ENCODE data around the gene PPP1R16B.

Gene PPP1R16B

DNA sequence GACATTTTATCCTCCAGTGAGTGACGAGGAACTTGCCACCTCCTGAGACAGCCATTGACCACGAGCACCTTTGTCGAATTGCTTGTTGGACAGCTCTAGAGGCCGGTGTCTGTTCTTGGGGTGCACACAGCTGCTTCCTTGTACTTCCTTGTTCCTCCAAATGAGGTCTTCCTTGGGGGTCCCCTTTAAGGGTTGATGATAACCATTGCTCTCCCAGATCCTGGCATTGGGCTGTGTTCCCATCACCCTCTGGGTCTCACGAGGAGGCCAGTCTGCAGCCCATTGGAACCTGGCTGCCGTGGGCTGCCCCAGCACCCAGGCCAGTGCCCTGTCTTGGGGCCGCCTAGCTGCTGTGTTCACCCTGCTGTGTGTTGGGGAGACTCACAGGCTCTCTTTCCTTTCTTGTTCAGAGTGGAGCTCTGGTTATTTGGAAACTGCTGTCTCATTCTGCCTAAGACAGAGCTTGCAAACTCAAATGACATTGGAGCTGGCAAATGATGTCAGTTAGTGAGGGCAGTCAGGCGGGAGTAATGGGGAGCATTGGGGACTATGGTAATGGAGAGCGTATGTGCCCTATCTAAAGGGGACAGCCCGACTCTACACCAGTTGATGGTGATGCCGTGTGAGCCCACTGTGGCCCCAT lies 25.7 kb downstream of the PPP1R16B start:
- no peaks in the 10 kb centered on the region for H3K36me3 ChIP-seq (ENCODE audit: control insufficient read depth, insufficient read depth, low read length)
- H3K4me1 ChIP-seq (ENCODE audit: control insufficient read depth, insufficient read depth, low read length) = peaks cover 8% of the 10 kb centered on the region

DNA sequence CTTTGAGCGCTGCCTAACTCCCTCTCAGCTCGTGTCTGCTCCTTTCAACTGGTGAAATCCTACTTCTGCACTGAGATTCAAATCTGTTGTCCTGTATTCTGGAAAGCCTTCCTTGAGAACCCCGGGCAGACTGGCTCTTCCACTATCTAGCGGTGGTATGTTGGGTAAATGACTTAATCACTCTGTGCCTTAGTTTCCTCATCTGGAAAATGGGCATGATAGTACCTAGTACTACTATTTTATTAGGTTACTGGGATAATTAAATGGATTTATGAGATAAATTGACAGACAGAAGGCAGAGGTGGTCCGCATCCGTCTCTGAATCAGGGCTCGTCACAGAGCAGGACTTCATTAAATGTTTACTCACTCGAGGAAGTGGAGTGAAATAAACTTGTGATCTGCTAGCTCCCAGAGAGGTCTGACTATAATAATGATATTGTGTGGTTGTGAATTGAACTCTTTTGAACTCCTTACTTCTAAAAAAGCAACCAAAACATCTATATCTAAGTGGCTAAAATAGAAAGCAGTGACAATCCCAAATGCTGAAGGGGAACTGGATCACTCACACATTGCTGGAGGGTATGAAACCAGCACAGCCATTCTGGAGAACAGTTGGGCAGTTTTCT lies 26.6 kb downstream of the PPP1R16B start:
- Histone ChIP-seq H3K9me3 (ENCODE audit: control insufficient read depth, insufficient read depth, low read length) (no peaks in the 10 kb centered on the region), H3K4me3 (ENCODE audit: low read depth, low read length) (no peak overlapping the region), H3K9ac (ENCODE audit: low read depth, low read length) (no peak overlapping the region), H3K36me3 (ENCODE audit: control insufficient read depth, insufficient read depth, low read length) (no peaks in the 10 kb centered on the region), H3K4me1 (ENCODE audit: control insufficient read depth, insufficient read depth, low read length) (peaks cover 3% of the 10 kb centered on the region), H3K27me3 (ENCODE audit: control insufficient read depth, insufficient read depth, low read length) (no peaks in the 10 kb centered on the region)

More for the DNA sequence above, 25.7 kb downstream of the PPP1R16B start:
- Histone ChIP-seq H3K27me3 (ENCODE audit: control insufficient read depth, insufficient read depth, low read length) (no peaks in the 10 kb centered on the region), H3K4me3 (ENCODE audit: low read depth, low read length) (no peak overlapping the region), H3K9me3 (ENCODE audit: control insufficient read depth, insufficient read depth, low read length) (no peaks in the 10 kb centered on the region), H3K9ac (ENCODE audit: low read depth, low read length) (no peak overlapping the region)

DNA sequence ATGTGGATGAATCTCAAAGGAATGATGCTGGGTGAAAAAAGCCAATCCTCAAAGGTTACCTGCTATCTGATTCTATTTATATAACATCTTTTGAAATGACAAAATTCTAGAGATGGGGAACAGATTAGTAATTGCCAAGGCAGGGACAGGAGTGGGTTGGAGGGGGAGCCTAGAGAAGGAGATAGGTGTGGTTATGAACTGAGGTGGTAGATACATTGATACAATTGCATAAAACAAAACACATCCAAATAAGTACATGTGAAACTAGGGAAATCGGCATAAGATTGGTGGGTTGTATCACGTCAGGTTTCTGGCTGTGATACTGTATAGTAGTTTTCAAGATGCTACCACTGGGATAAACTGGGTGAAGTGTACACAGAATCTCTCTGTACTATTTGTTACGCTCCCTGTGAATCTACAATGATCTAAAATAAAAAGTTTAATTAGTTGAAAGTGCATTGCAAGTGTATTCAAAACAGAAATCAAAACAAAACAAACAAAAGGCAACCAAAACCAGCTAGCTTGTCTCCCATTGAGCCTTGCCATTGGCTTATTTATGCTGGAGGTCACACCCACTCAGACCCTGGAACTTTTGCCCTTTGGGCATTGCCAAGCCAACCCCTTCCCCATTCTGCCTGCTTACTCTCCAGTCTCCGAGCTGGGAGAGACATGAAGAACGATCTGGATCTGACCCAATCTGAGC lies 27.8 kb downstream of the PPP1R16B start:
- peaks cover 3% of the 10 kb centered on the region for H3K4me1 ChIP-seq (ENCODE audit: control insufficient read depth, insufficient read depth, low read length)
- H3K4me3 ChIP-seq (ENCODE audit: low read depth, low read length) = no peak overlapping the region
- no peaks in the 10 kb centered on the region for H3K27me3 ChIP-seq (ENCODE audit: control insufficient read depth, insufficient read depth, low read length)
- H3K36me3 ChIP-seq (ENCODE audit: control insufficient read depth, insufficient read depth, low read length) = no peaks in the 10 kb centered on the region
- H3K9ac ChIP-seq (ENCODE audit: low read depth, low read length) = no peak overlapping the region
- H3K9me3 ChIP-seq (ENCODE audit: control insufficient read depth, insufficient read depth, low read length) = no peaks in the 10 kb centered on the region

DNA sequence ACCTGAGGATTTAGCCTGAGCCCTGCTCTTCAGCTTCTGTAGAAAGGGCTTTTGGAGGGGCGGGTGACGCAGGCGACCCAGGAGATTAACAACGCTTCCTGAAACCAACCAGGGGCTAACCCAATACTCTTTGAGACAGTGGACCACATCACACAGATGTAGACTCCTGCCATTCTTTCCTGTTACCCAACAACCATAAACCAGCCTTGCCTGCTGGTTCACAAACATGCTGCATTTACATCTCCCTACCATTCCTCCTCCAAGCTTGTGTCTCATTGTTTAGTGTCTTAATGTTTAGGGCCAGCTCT lies 28.3 kb downstream of the PPP1R16B start:
- no peaks in the 10 kb centered on the region for H3K36me3 ChIP-seq (ENCODE audit: control insufficient read depth, insufficient read depth, low read length)
- peaks cover 3% of the 10 kb centered on the region for H3K4me1 ChIP-seq (ENCODE audit: control insufficient read depth, insufficient read depth, low read length)
- no peak overlapping the region for H3K4me3 ChIP-seq (ENCODE audit: low read depth, low read length)
- H3K27me3 ChIP-seq (ENCODE audit: control insufficient read depth, insufficient read depth, low read length) = no peaks in the 10 kb centered on the region
- H3K9me3 ChIP-seq (ENCODE audit: control insufficient read depth, insufficient read depth, low read length) = no peaks in the 10 kb centered on the region
- no peak overlapping the region for H3K9ac ChIP-seq (ENCODE audit: low read depth, low read length)

DNA sequence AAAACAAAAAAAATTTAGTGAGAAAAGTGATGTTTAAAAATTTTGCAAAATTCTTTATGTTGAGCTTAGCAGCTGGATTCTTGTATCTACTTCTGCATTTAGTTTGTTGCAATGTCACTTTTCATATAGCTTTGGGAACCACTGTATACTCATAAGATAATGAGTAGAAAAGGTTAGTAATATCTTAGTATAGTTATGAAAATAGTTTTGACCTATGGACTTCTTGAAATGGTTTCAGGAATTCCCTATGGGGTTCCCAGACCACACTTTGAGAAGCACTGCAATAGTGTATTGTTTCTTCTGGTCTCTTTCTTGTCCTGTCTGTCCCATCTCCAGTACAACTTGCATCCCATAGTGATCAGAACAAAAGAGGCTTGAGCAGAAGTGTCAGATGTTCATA lies 29.4 kb downstream of the PPP1R16B start:
- Histone ChIP-seq H3K27me3 (ENCODE audit: control insufficient read depth, insufficient read depth, low read length) (no peaks in the 10 kb centered on the region), H3K9me3 (ENCODE audit: control insufficient read depth, insufficient read depth, low read length) (no peaks in the 10 kb centered on the region), H3K9ac (ENCODE audit: low read depth, low read length) (no peak overlapping the region), H3K4me3 (ENCODE audit: low read depth, low read length) (no peak overlapping the region), H3K36me3 (ENCODE audit: control insufficient read depth, insufficient read depth, low read length) (no peaks in the 10 kb centered on the region), H3K4me1 (ENCODE audit: control insufficient read depth, insufficient read depth, low read length) (peaks cover 3% of the 10 kb centered on the region)

DNA sequence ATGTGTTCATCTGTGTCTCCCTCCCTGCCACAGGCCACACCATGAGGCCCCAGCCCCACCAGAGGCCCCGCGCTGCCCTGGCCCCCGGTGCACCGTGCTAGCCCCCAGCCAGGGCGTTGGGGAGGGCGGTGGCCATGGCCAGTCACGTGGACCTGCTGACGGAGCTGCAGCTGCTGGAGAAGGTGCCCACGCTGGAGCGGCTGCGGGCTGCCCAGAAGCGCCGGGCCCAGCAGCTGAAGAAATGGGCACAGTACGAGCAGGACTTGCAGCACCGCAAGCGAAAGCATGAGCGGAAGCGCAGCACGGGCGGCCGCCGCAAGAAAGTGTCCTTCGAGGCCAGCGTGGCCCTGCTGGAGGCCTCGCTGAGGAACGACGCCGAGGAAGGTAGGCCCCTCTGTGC lies 30.3 kb downstream of the PPP1R16B start:
- Histone ChIP-seq H3K36me3 (ENCODE audit: control insufficient read depth, insufficient read depth, low read length) (no peaks in the 10 kb centered on the region), H3K4me3 (ENCODE audit: low read depth, low read length) (no peak overlapping the region), H3K27me3 (ENCODE audit: control insufficient read depth, insufficient read depth, low read length) (no peaks in the 10 kb centered on the region), H3K4me1 (ENCODE audit: control insufficient read depth, insufficient read depth, low read length) (peaks cover 7% of the 10 kb centered on the region), H3K9me3 (ENCODE audit: control insufficient read depth, insufficient read depth, low read length) (no peaks in the 10 kb centered on the region), H3K9ac (ENCODE audit: low read depth, low read length) (no peak overlapping the region)

DNA sequence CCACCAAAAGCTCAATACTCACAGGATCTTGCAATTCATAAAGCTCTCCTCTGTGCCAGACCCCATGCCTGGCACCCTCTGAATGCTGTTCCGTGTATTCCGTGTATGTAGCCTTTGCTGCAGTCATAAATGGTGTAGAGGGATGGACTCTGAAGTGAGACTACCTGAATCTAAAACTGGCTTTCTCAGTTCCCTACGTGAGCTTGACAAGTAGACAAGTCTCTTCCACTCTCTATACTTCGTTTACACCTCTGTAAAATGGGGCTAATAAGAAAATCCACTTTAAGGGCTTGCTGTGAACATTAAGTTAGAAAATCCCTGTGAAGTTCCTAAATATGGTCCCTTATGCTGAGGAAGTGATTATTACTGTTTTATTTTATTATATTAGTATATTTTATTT lies 31.5 kb downstream of the PPP1R16B start:
- peaks cover 7% of the 10 kb centered on the region for H3K4me1 ChIP-seq (ENCODE audit: control insufficient read depth, insufficient read depth, low read length)

DNA sequence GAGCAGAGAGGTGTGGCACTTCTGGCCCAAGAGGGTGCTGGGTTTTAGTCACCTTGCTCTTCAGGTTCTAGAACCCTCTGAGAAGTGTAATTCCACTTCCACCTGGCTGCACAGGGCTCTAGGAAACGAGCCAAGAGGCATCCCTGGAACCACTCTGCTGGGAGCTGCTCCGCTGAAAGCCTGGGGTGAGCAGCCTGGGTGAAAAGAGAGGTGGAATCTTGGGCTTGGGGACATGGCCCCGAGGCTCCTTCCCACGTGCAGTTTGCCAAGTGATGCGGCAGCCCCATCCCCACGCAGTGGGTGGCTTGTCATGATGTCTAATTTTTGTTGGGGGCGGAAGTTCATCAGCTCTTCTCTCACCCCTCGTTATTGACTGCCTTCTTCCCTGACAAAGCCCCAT lies 32.8 kb downstream of the PPP1R16B start:
- Histone ChIP-seq H3K4me1 (ENCODE audit: control insufficient read depth, insufficient read depth, low read length) (peaks cover 7% of the 10 kb centered on the region), H3K9ac (ENCODE audit: low read depth, low read length) (no peak overlapping the region), H3K27me3 (ENCODE audit: control insufficient read depth, insufficient read depth, low read length) (no peaks in the 10 kb centered on the region), H3K36me3 (ENCODE audit: control insufficient read depth, insufficient read depth, low read length) (no peaks in the 10 kb centered on the region), H3K9me3 (ENCODE audit: control insufficient read depth, insufficient read depth, low read length) (no peaks in the 10 kb centered on the region), H3K4me3 (ENCODE audit: low read depth, low read length) (no peak overlapping the region)

More for the DNA sequence above, 31.5 kb downstream of the PPP1R16B start:
- Histone ChIP-seq H3K4me3 (ENCODE audit: low read depth, low read length) (no peak overlapping the region), H3K27me3 (ENCODE audit: control insufficient read depth, insufficient read depth, low read length) (no peaks in the 10 kb centered on the region), H3K9ac (ENCODE audit: low read depth, low read length) (no peak overlapping the region), H3K9me3 (ENCODE audit: control insufficient read depth, insufficient read depth, low read length) (no peaks in the 10 kb centered on the region), H3K36me3 (ENCODE audit: control insufficient read depth, insufficient read depth, low read length) (no peaks in the 10 kb centered on the region)

DNA sequence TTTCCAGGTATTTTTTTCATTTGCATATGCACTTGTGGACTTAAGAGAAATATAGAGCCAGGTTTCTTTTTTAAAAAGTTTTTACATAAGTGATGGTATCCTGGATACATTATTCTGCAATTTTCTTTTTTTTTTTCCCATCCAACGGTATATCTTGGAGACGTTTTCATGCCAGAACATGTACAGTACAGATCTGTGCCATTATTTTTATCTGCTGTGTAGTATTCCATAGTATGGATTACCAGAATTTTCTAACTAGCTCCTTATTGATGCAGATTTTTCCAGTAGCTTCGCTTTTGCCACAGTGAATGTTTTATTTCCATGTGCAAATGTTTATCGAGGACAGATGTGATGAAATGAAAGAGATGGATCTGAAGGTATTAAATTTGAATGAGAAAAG lies 34.1 kb downstream of the PPP1R16B start:
- no peak overlapping the region for H3K9ac ChIP-seq (ENCODE audit: low read depth, low read length)
- H3K4me3 ChIP-seq (ENCODE audit: low read depth, low read length) = no peak overlapping the region
- H3K4me1 ChIP-seq (ENCODE audit: control insufficient read depth, insufficient read depth, low read length) = peaks cover 3% of the 10 kb centered on the region
- H3K9me3 ChIP-seq (ENCODE audit: control insufficient read depth, insufficient read depth, low read length) = no peaks in the 10 kb centered on the region
- H3K36me3 ChIP-seq (ENCODE audit: control insufficient read depth, insufficient read depth, low read length) = no peaks in the 10 kb centered on the region
- no peaks in the 10 kb centered on the region for H3K27me3 ChIP-seq (ENCODE audit: control insufficient read depth, insufficient read depth, low read length)

DNA sequence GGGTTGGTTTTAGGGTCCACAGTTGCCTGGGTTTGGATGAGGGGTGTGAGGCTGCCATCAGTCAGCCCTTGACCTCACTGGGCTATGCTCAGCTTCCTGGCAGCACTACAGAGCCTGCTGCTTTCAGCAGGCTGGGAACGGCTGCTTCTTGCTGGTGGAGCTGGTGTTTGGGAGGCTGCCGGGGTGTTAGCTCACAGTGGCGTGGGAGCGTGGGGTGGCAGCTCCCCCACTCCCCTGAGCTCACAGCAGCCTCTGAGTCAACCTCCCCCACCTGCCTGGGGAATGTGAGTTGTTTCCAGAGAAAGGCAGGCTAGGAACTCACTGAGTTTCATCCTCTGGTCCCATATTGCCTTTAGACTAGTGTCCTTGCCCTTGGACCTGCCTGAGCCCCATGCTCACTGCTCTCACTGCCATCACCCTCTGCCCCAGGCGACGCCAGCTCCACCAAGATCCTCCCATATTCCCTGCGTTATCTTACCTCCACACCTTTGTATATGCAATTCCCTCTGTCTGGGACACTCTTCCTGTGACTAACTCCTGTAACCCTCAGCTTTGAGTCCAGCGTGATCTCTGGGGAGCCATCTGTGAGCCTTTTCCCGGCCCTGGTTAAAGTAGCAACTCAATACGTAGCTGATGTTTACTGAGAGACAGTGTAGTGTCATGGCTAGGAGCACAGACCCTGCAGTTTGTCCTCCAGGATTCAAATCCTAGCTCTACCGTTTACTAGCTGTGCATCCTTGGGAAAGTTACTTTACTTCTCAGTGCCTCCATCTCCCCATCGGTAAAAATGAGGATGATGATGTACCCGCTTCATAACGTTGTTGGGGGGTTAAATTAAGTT lies 34.8 kb downstream of the PPP1R16B start:
- Histone ChIP-seq H3K9ac (ENCODE audit: low read depth, low read length) (no peak overlapping the region), H3K4me1 (ENCODE audit: control insufficient read depth, insufficient read depth, low read length) (peaks cover 3% of the 10 kb centered on the region), H3K4me3 (ENCODE audit: low read depth, low read length) (no peak overlapping the region), H3K27me3 (ENCODE audit: control insufficient read depth, insufficient read depth, low read length) (no peaks in the 10 kb centered on the region), H3K36me3 (ENCODE audit: control insufficient read depth, insufficient read depth, low read length) (no peaks in the 10 kb centered on the region), H3K9me3 (ENCODE audit: control insufficient read depth, insufficient read depth, low read length) (no peaks in the 10 kb centered on the region)

DNA sequence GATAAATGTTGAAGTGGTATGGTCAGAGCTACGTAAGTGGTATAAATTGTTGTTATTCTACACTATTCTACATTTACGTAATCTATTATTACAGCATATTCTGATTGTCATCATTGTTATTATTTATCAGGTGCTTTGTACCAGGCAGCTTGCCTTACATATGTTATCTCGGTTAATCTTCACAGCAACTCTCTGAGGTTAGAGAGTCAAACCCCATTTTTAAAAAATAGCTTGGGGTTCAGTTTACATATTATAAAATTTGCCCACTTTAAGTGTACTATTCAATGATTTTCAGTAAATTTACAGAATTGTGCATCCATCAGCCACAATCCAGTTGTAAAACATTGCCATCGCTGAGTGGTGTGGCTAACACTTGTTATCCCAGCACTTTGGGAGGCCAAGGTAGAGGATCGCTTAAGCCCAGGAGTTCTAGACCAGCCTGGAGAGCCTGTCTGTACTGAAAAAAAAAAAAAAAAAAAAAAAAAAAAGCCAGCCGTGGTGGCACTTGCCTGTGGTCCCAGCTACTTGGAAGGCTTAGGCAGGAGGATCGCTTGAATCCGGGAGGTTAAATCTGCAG lies 35.5 kb downstream of the PPP1R16B start:
- H3K4me3 ChIP-seq (ENCODE audit: low read depth, low read length) = no peak overlapping the region
- peaks cover 3% of the 10 kb centered on the region for H3K4me1 ChIP-seq (ENCODE audit: control insufficient read depth, insufficient read depth, low read length)
- H3K9ac ChIP-seq (ENCODE audit: low read depth, low read length) = no peak overlapping the region
- H3K27me3 ChIP-seq (ENCODE audit: control insufficient read depth, insufficient read depth, low read length) = no peaks in the 10 kb centered on the region
- no peaks in the 10 kb centered on the region for H3K9me3 ChIP-seq (ENCODE audit: control insufficient read depth, insufficient read depth, low read length)
- H3K36me3 ChIP-seq (ENCODE audit: control insufficient read depth, insufficient read depth, low read length) = no peaks in the 10 kb centered on the region

All from iPS-15b (cell line).